Stimulated activated CD8-positive, alpha-beta memory T cell treated with anti-CD3 and anti-CD28 coated beads, Interleukin-12 subunit alpha, Interleukin-12 subunit beta, amount 100 ng/mL, for 4 hours (primary cell): ENCODE data around the gene ADGRL3.

ENCODE experiments used
- DNase-seq: peaks from one replicate; pipeline ENCODE4 v3.0.0-alpha.2; 2020; ENCODE audit warnings: low read depth

ADGRL3 gene

GRCh38 chr4:61997831-61998230 is 797.7 kb downstream of the ADGRL3 start:
- no peak for DNase-seq

- no peak for DNase-seq
Measured at GRCh38 chr4:62003695-62004094, 803.6 kb downstream of the ADGRL3 start.

- no peak for DNase-seq
Measured at GRCh38 chr4:62004881-62005280, 804.8 kb downstream of the ADGRL3 start.

GRCh38 chr4:62006108-62006507 is 806.0 kb downstream of the ADGRL3 start:
- DNase-seq, result no peak

- no peak for DNase-seq
Measured at GRCh38 chr4:62015043-62015739, 815.1 kb downstream of the ADGRL3 start.

- no peak for DNase-seq
Measured at GRCh38 chr4:62018537-62018936, 818.4 kb downstream of the ADGRL3 start.

- DNase-seq, result no peak
Measured at GRCh38 chr4:62023633-62024032, 823.5 kb downstream of the ADGRL3 start.

- DNase-seq, result no peak
Measured at GRCh38 chr4:62028745-62029144, 828.6 kb downstream of the ADGRL3 start.

GRCh38 chr4:62030958-62031357 is 830.8 kb downstream of the ADGRL3 start:
- no peak for DNase-seq

GRCh38 chr4:62037571-62037970 is 837.4 kb downstream of the ADGRL3 start:
- DNase-seq, result no peak

- no peak for DNase-seq
Measured at GRCh38 chr4:62051332-62051731, 851.2 kb downstream of the ADGRL3 start.

GRCh38 chr4:62053974-62054373 is 853.8 kb downstream of the ADGRL3 start:
- no peak for DNase-seq

GRCh38 chr4:62057031-62057430 is 856.9 kb downstream of the ADGRL3 start:
- no peak for DNase-seq

- DNase-seq, result no peak
Measured at GRCh38 chr4:62058571-62058970, 858.4 kb downstream of the ADGRL3 start.

- no peak for DNase-seq
Measured at GRCh38 chr4:62070291-62070852, 870.2 kb downstream of the ADGRL3 start.

GRCh38 chr4:62075089-62075488 is 875.0 kb downstream of the ADGRL3 start:
- DNase-seq, result no peak

GRCh38 chr4:62075521-62075920 is 875.4 kb downstream of the ADGRL3 start:
- DNase-seq, result no peak

- DNase-seq, result no peak
Measured at GRCh38 chr4:62077406-62077805, 877.3 kb downstream of the ADGRL3 start.

- DNase-seq, result no peak
Measured at GRCh38 chr4:62080431-62080830, 880.3 kb downstream of the ADGRL3 start.

GRCh38 chr4:62087706-62088105 is 887.6 kb downstream of the ADGRL3 start:
- no peak for DNase-seq

GRCh38 chr4:62093735-62094134 is 893.6 kb downstream of the ADGRL3 start:
- DNase-seq, result no peak

- no peak for DNase-seq
Measured at GRCh38 chr4:62096881-62097280, 896.8 kb downstream of the ADGRL3 start.

- no peak for DNase-seq
Measured at GRCh38 chr4:62115216-62115615, 915.1 kb downstream of the ADGRL3 start.

GRCh38 chr4:62117886-62118285 is 917.8 kb downstream of the ADGRL3 start:
- DNase-seq, result no peak
